Hepatocyte (in vitro differentiated cells): ENCODE measurements around the gene FHOD3.

Experiments
- EZH2 ChIP-seq: fragments of 200-600 bp; sonication (generic); IDR thresholded peaks from 2 replicates; pipeline ENCODE4 v1.6.1; 2016; ENCODE audit warnings: antibody characterized with exemption, mild to moderate bottlenecking, borderline replicate concordance
- TF ChIP-seq, protein P1 (sequence below): fragments of 200-600 bp; sonication (generic); IDR thresholded peaks from 2 replicates; pipeline ENCODE4 v1.5.1; 2016; ENCODE audit warnings: antibody characterized with exemption, mild to moderate bottlenecking; ENCODE audit not compliant: poor library complexity

DNA sequence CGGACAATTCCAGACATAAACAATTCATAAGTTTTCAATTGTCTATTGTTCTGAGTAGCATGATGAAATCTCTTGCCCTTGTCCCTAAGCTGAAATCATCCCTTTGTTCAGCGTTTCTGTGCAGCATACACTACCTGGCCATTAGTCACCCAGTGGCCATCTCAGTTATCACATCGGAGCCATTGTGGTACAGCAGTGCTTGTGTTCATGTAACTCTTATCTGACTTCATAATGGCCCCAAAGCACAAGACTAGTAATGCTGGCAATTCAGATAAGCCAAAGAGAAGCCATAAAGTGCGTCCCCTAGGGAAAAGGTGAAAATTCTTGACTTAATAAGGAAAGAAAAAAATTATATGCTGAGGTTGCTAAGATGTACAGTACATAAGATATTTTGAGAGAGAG lies 127.2 kb downstream of the FHOD3 start:
- TF ChIP-seq, protein P1, sequence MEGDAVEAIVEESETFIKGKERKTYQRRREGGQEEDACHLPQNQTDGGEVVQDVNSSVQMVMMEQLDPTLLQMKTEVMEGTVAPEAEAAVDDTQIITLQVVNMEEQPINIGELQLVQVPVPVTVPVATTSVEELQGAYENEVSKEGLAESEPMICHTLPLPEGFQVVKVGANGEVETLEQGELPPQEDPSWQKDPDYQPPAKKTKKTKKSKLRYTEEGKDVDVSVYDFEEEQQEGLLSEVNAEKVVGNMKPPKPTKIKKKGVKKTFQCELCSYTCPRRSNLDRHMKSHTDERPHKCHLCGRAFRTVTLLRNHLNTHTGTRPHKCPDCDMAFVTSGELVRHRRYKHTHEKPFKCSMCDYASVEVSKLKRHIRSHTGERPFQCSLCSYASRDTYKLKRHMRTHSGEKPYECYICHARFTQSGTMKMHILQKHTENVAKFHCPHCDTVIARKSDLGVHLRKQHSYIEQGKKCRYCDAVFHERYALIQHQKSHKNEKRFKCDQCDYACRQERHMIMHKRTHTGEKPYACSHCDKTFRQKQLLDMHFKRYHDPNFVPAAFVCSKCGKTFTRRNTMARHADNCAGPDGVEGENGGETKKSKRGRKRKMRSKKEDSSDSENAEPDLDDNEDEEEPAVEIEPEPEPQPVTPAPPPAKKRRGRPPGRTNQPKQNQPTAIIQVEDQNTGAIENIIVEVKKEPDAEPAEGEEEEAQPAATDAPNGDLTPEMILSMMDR, result no peak
- no peak for TF ChIP-seq EZH2
